HG02610 (cell line): ENCODE results near the gene ZWILCH.
"Not testable (repeated sequence)": the region's sequence is repeated elsewhere in the genome, so short reads cannot be mapped to it uniquely, and the experiment has no call there.

Experiments used
- ATAC-seq: cut with Tn5 transposase; IDR thresholded peaks from one replicate; pipeline ENCODE4 v1.9.1; 2021; ENCODE audit warnings: mild to moderate bottlenecking, moderate library complexity; ENCODE audit not compliant: unreplicated experiment

ZWILCH gene

DNA sequence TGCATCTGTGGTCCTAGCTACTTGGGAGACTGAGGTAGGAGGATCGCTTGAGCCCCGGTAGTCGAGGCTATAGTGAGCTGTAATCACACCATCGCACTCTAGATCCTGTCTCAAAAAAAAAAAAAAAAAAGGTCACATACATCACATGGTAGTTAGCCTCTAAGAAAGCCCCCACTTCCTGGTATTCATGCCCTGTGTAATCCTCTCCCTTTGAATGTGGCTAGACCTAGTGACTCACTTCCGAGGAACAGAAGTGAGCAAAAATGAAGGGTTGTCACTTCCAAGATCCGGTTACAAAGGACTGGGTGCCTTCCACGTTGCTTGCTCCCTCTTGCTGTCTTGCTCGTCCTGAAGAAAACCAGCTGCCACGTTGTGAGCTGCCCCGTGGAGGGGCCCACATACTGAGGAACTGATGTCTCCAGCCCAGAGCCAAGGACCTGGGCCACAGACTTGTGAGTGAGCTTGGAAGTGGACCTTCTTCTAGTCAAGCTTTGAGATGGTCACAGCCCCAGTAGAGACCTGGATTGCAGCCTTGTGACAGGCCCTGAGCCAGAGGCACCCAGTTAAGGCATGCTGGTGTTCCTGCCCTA, 73.3 kb downstream of the ZWILCH start:
- no peak for ATAC-seq

DNA sequence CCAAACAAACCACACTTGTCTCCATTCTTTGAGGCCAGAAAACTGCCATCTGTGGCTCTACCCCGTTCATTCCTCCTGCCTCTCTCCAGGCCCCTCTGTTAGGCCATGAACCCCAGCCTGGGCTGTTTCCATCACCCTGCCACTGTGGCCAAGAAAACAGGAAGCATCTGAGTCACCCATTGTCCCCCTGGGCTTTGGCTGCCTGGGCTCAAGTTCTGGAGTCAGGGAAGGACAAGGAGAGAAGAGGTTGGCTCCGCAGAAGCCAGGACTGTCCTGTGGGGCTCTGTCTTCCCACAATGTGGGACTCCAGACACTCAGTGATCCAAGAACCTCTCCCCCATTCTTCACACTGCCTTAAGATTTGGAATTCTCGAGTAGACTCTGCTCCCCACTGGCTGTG, 75.5 kb downstream of the ZWILCH start:
- no peak for ATAC-seq

- ATAC-seq, result no peak
Observed at GRCh38 chr15:66581972-66582537, 76.9 kb downstream of the ZWILCH start.

- no peak for ATAC-seq
Observed at GRCh38 chr15:66586155-66586976, 81.2 kb downstream of the ZWILCH start.

DNA sequence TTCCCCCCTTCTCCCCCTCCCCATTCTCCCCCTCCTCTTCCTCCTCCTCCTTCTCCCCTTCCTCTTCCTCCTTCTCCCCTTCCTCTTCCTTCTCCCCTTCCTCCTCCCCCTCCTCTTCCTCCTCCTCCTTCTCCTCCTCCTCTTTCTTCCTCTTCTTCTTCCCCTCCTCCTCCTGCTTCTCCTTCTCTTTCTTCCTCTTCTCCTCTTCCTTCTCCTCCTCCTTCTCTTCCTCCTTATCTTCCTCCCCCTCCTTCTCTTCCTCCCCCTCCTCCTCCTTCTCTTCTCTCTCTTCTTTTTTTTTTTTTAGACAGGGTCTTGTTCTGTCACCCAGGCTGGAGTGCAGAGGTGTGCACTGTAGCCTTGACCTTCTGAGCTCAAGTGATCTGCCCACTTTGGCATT, 81.9 kb downstream of the ZWILCH start:
- ATAC-seq, result no peak

DNA sequence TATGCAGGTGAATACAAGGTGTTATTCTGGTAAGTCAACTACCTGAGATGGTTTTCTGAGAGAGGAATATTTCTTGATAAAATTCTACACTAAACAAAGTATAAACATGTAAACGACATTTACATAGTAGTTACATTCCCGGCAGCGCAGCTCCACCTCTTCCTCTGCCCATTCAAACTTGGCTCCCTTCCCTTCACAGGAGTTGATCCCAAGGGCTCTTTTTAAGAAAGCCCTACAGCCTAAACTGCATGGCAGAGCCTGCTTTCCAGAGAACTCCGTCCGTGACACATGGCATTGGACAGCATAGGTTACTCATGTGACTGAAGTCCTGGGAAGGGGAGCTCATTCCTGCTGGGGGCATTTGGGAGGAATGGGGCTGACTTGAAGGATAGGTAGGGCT, 82.6 kb downstream of the ZWILCH start:
- no peak for ATAC-seq

GRCh38 chr15:66588537-66588936, 83.4 kb downstream of the ZWILCH start:
- no peak for ATAC-seq

DNA sequence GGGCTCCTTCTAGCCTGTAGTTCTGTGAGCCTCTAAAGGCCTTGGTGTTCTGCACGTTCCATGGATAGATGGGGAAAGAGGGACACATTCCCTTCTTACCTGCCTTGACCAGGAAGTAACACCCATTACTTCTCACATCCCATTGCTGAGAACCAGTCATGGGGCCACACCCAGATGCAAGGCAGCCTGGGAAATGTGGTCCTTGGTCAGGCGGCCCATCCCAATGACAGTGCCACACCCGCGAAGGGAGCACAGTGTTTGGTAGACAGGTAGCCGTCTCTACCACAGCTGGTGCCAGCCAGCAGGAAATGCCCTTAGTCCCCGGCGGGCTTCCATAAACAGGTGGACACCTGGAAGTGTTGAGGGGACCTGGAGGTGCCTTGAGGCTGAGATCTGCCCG, 83.8 kb downstream of the ZWILCH start:
- ATAC-seq, result no peak

- ATAC-seq, result not testable (repeated sequence)
Observed at GRCh38 chr15:66589429-66589828, 84.3 kb downstream of the ZWILCH start.

GRCh38 chr15:66590435-66590834, 85.3 kb downstream of the ZWILCH start:
- ATAC-seq, result no peak

- no peak for ATAC-seq
Observed at GRCh38 chr15:66591322-66591862, 86.3 kb downstream of the ZWILCH start.

- no peak for ATAC-seq
Observed at GRCh38 chr15:66592505-66593218, 87.5 kb downstream of the ZWILCH start.

GRCh38 chr15:66593219-66593780, 88.2 kb downstream of the ZWILCH start:
- ATAC-seq, result no peak

GRCh38 chr15:66594344-66594743, 89.2 kb downstream of the ZWILCH start:
- no peak for ATAC-seq

- ATAC-seq, result no peak
Observed at GRCh38 chr15:66594836-66595235, 89.7 kb downstream of the ZWILCH start.

- no peak for ATAC-seq
Observed at GRCh38 chr15:66595332-66595731, 90.2 kb downstream of the ZWILCH start.

- ATAC-seq, result no peak
Observed at GRCh38 chr15:66595931-66596545, 90.9 kb downstream of the ZWILCH start.

GRCh38 chr15:66598095-66598815, 93.1 kb downstream of the ZWILCH start:
- no peak for ATAC-seq
